ENCODE results near the gene FHL2.

- TF ChIP-seq ZNF274 (IDR thresholded peaks at IDR 0.05; ENCODE audit: low read depth, low read length) (no peak), YY1 (IDR thresholded peaks at IDR 0.05; ENCODE audit: insufficient read depth, insufficient read length) (no peak), SUZ12 (IDR thresholded peaks at IDR 0.05; ENCODE audit: extremely low read depth, insufficient read depth, insufficient read length) (no peak)
Measured at GRCh38 chr2:105393373-105394055, 5.3 kb downstream of the FHL2 start.

Measured in NT2/D1 (cell line).